Prostate gland (tissue), 2 donors: ENCODE measurements around the gene CKB.

Source experiments
- POLR2A ChIP-seq: fragments of 450-650 bp; IDR thresholded peaks from one replicate; pipeline ENCODE4 v1.6.1; 2016; ENCODE audit warnings: antibody characterized with exemption, mild to moderate bottlenecking
- POLR2AphosphoS5 ChIP-seq: sonication (generic); formaldehyde crosslinking; IDR thresholded peaks from one replicate; pipeline ENCODE4 v1.6.1; 2017; ENCODE audit warnings: antibody characterized with exemption
- TF ChIP-seq, protein P1 (sequence below), 4 experiments: fragments of 200-600 bp in 2 of 4; fragments of 450-650 bp in 2 of 4; sonication (generic) in 2 of 4; IDR thresholded peaks; 1 replicate in 3 of 4; 2 replicates in 1 of 4; pipeline ENCODE4 v1.5.1; 2016 to 2019; ENCODE audit warnings: antibody characterized with exemption in 4 of 4, mild to moderate bottlenecking in 2 of 4, moderate library complexity in 2 of 4

DNA sequence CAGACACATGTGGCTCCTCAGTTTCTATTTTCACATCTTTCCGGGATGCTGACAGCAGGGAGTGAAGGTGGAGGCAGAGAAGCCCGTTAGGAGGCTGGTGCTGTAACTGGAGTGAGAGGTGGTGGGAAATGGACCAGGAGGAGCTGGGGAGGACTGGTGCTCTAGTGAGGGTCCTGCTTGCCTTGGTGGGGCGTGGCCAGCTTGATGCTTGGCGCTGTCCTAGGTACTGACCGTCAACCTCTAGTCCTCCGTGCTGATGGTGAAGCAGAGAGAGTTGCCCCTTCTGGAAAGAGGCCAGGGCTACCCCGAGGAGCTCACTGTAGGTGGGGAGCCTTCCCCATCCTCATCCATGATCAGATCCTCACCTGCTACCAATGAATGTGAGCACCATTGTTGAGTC is 7.8 kb upstream of the CKB start:
- TF ChIP-seq, protein P1, sequence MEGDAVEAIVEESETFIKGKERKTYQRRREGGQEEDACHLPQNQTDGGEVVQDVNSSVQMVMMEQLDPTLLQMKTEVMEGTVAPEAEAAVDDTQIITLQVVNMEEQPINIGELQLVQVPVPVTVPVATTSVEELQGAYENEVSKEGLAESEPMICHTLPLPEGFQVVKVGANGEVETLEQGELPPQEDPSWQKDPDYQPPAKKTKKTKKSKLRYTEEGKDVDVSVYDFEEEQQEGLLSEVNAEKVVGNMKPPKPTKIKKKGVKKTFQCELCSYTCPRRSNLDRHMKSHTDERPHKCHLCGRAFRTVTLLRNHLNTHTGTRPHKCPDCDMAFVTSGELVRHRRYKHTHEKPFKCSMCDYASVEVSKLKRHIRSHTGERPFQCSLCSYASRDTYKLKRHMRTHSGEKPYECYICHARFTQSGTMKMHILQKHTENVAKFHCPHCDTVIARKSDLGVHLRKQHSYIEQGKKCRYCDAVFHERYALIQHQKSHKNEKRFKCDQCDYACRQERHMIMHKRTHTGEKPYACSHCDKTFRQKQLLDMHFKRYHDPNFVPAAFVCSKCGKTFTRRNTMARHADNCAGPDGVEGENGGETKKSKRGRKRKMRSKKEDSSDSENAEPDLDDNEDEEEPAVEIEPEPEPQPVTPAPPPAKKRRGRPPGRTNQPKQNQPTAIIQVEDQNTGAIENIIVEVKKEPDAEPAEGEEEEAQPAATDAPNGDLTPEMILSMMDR (IDR thresholded peaks at IDR 0.05) = no peak
- TF ChIP-seq POLR2AphosphoS5 (no peak), POLR2A (no peak)
